Activated CD8-positive, alpha-beta T cell treated with anti-CD3 and anti-CD28 coated beads for 36 hours (primary cell): ENCODE measurements around the gene UBE2J2. TPM values are rescaled to one million over a fixed set of nuclear protein-coding genes. Genes with fewer than 3 reads are reported as not detected.

Source experiments
- ATAC-seq: fragments of 200-7000 bp; cut with Tn5 transposase; one replicate; pipeline ENCODE4 v1.10.0; 2021; ENCODE audit warnings: mild to moderate bottlenecking, moderate library complexity
- CTCF ChIA-PET: fragments of 350-600 bp; sonication (Branson Sonifier 250); formaldehyde crosslinking; loops from one replicate; lab custom pipeline; 2021; ENCODE audit warnings: antibody characterized with exemption; lab: Charles Lee
- POLR2A ChIA-PET: fragments of 350-600 bp; sonication (Branson Sonifier 250); formaldehyde crosslinking; loops from one replicate; lab custom pipeline; 2021; ENCODE audit warnings: antibody characterized with exemption; lab: Charles Lee
- DNase-seq: peaks from one replicate; pipeline ENCODE4 v3.0.0-alpha.2; 2020
- H3K27ac Mint-ChIP-seq: one replicate; pipeline ENCODE4 v1.8.0; 2021; ENCODE audit warnings: mild to moderate bottlenecking, mixed read lengths
- H3K27me3 Mint-ChIP-seq: one replicate; pipeline ENCODE4 v1.8.0; 2021; ENCODE audit warnings: mixed read lengths
- H3K36me3 Mint-ChIP-seq: one replicate; pipeline ENCODE4 v1.8.0; 2021; ENCODE audit warnings: low read depth, mixed read lengths
- H3K4me1 Mint-ChIP-seq: one replicate; pipeline ENCODE4 v1.8.0; 2021; ENCODE audit warnings: low read depth, mixed read lengths
- H3K4me3 Mint-ChIP-seq: one replicate; pipeline ENCODE4 v1.8.0; 2021; ENCODE audit warnings: mild to moderate bottlenecking, moderate library complexity, mixed read lengths
- H3K9me3 Mint-ChIP-seq: one replicate; pipeline ENCODE4 v1.8.0; 2021; ENCODE audit warnings: mixed read lengths
- intact Hi-C: fragments of 100-400 bp; cut with micrococcal nuclease; formaldehyde crosslinking; loops from one replicate; pipeline ENCODE4 v1.10.0; 2022
- total RNA-seq, 2 experiments: library from RNA; stranded (reverse); gene quantifications; one replicate each; pipeline ENCODE4 v1.2.3, GENCODE V29; 2021
- TF ChIP-seq, protein P1 (sequence below): fragments of 200-600 bp; IDR thresholded peaks from one replicate; pipeline ENCODE4 v1.8.0; 2022; ENCODE audit warnings: antibody characterized with exemption, mild to moderate bottlenecking

The UBE2J2 gene
- total RNA-seq, 2 experiments from 2014 or later: 52.3 to 59.2 TPM

DNA sequence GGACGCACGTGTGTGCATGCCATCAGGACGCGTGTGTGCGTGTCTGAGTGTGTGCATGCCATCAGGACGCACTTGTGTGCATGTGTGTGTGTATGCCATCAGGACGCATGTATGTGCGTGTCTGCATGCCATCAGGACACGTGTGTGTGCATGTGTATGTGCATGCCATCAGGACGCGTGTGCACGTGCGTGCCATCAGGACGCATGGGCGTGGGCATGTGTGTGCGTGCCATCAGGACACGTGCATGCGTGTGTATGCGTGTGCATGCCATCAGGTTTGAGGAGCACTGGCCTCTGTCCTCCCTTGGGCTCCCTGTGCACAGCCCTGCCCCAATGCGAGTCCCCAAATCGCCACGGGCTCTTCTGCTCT is 14.6 kb downstream of the UBE2J2 start:
- POLR2A ChIA-PET: no interaction called here
- Mint-ChIP-seq H3K4me1 (peaks cover 6% of the 10 kb centered on the region), H3K27me3 (no peaks in the 10 kb centered on the region), H3K27ac (no peak overlapping the region), H3K9me3 (no peaks in the 10 kb centered on the region), H3K36me3 (peaks cover 34% of the 10 kb centered on the region), H3K4me3 (no peak overlapping the region)
- CTCF ChIA-PET: no interaction called here
- intact Hi-C loops: no loop called here
- ATAC-seq: no peak
- TF ChIP-seq, protein P1, sequence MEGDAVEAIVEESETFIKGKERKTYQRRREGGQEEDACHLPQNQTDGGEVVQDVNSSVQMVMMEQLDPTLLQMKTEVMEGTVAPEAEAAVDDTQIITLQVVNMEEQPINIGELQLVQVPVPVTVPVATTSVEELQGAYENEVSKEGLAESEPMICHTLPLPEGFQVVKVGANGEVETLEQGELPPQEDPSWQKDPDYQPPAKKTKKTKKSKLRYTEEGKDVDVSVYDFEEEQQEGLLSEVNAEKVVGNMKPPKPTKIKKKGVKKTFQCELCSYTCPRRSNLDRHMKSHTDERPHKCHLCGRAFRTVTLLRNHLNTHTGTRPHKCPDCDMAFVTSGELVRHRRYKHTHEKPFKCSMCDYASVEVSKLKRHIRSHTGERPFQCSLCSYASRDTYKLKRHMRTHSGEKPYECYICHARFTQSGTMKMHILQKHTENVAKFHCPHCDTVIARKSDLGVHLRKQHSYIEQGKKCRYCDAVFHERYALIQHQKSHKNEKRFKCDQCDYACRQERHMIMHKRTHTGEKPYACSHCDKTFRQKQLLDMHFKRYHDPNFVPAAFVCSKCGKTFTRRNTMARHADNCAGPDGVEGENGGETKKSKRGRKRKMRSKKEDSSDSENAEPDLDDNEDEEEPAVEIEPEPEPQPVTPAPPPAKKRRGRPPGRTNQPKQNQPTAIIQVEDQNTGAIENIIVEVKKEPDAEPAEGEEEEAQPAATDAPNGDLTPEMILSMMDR: no peak
- no peak for DNase-seq

DNA sequence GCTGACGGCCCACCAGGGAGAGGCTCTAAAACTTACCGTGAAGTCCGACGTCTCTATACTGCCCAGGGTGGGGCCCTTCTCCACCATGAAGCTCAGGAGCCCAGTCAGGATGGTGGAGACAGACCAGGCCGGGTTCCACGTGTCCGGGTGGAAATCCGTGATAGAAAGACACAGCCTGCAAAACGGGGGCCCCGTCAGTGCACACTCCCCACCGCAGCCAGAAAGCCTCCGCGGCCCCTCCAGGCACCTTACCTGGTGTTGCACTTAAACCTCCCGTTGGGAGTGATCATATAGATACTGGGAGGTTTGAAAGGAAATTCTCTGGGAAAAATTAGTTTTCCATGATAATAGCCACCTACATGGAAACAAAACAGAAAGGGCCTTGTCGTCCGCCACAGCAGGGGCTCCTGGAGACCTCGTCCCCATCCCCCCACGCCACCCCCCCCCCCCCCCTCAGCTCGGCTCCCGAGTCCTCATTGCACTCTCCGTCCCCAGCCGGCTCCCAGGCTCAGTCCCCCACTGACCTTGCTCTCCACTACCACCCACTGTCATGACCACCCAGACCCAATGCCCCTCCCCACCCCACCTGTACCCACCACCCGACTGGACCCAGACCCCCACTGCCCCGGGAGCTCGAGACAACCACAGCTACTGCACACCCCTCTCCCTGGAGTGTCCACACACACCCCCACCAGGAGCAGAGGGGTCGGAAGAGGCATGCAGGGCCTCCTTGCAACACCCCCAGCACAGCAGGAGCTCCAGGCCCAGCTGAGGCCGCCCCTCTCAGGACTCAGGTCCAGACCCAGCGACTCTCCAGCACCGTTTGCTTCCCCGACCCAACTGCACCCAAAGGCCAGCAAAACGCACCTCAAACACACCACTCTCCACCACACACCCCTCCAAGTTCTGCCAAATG is 16.4 kb downstream of the UBE2J2 start:
- ChIA-PET POLR2A (interaction anchor here (0.9 kb wide), 1 partner anchor 25 kb away, joined by 4 read pairs; no protein-coding TSS in a partner anchor), CTCF (no interaction called here)
- ATAC-seq: no peak
- intact Hi-C loops: no loop called here
- Mint-ChIP-seq H3K36me3 (peaks cover 41% of the 10 kb centered on the region), H3K4me3 (no peak overlapping the region), H3K4me1 (peaks cover 6% of the 10 kb centered on the region), H3K27ac (no peak overlapping the region), H3K27me3 (no peaks in the 10 kb centered on the region), H3K9me3 (no peaks in the 10 kb centered on the region)
- DNase-seq: no peak
- TF ChIP-seq, protein P1: no peak

GRCh38 chr1:1255611-1256010 is 18.0 kb downstream of the UBE2J2 start:
- no peak overlapping the region for H3K4me3 Mint-ChIP-seq
- ChIA-PET POLR2A (interaction anchor here (0.8 to 1.6 kb wide), 4 partner anchors 21 to 56 kb away, joined by 3 to 6 read pairs (median 3); no protein-coding TSS in a partner anchor), CTCF (no interaction called here)
- H3K36me3 Mint-ChIP-seq: peaks cover 41% of the 10 kb centered on the region
- no peak for DNase-seq
- H3K9me3 Mint-ChIP-seq: no peaks in the 10 kb centered on the region
- no peak for ATAC-seq
- peaks cover 6% of the 10 kb centered on the region for H3K4me1 Mint-ChIP-seq
- no peaks in the 10 kb centered on the region for H3K27me3 Mint-ChIP-seq
- H3K27ac Mint-ChIP-seq: no peak overlapping the region
- intact Hi-C loops: no loop called here
- TF ChIP-seq, protein P1: no peak

DNA sequence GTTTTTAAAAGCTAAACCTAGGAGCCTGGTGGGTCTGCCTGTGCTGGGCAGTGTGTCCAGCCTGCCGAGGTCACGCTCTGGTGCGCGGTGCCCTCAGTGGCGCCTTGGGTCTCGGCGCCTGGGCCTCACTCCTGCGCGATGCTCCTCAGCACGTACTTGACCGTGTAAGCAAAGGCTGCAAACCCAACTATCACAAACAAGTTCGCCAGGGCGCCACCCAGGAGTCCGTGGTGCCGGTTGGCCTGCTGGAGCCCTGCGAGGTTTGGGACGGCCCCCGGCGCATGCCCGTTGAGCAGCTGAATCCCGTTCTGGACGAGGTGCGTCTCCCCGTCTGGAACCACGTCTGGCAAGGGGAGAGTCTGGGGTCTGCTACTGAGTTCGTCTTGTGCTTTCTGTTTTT is 18.6 kb downstream of the UBE2J2 start:
- Mint-ChIP-seq H3K27ac (no peak overlapping the region), H3K27me3 (no peaks in the 10 kb centered on the region), H3K4me3 (no peak overlapping the region), H3K36me3 (peaks cover 42% of the 10 kb centered on the region), H3K4me1 (peaks cover 10% of the 10 kb centered on the region), H3K9me3 (no peaks in the 10 kb centered on the region)
- intact Hi-C loops: no loop called here
- ChIA-PET CTCF (no interaction called here), POLR2A (interaction anchor here (0.6 to 1.6 kb wide), 5 partner anchors 21 to 61 kb away, joined by 3 to 6 read pairs (median 3); no protein-coding TSS in a partner anchor)
- no peak for ATAC-seq
- TF ChIP-seq, protein P1: no peak
- no peak for DNase-seq

GRCh38 chr1:1254667-1254998 is 19.0 kb downstream of the UBE2J2 start:
- intact Hi-C loops: no loop called here

More at GRCh38 chr1:1254667-1254998, 19.0 kb downstream of the UBE2J2 start:
- peaks cover 15% of the 10 kb centered on the region for H3K4me1 Mint-ChIP-seq
- no peak overlapping the region for H3K4me3 Mint-ChIP-seq
- ATAC-seq (no peak), DNase-seq (no peak)
- H3K27me3 Mint-ChIP-seq: no peaks in the 10 kb centered on the region
- CTCF ChIA-PET: no interaction called here
- H3K9me3 Mint-ChIP-seq: no peaks in the 10 kb centered on the region
- H3K27ac Mint-ChIP-seq: no peak overlapping the region
- POLR2A ChIA-PET: interaction anchor here (0.6 to 1.6 kb wide), 5 partner anchors 20 to 61 kb away, joined by 3 to 6 read pairs (median 3); no protein-coding TSS in a partner anchor
- TF ChIP-seq, protein P1: no peak
- peaks cover 37% of the 10 kb centered on the region for H3K36me3 Mint-ChIP-seq
